ENCODE data around the gene CCDC148.

- TF ChIP-seq CTCF (IDR thresholded peaks at IDR 0.05; ENCODE audit: extremely low read depth in 1 of 2, insufficient read depth in 1 of 2, low read depth in 1 of 2, low read length in 2 of 2): no peak
- no peak for TF ChIP-seq POLR2A (IDR thresholded peaks at IDR 0.05; ENCODE audit: low read depth, low read length)
- no peak for TF ChIP-seq EZH2 (IDR thresholded peaks at IDR 0.05; ENCODE audit: borderline replicate concordance, low read depth, low read length, severe bottlenecking)
- no peak for TF ChIP-seq GATA2 (IDR thresholded peaks at IDR 0.05; ENCODE audit: insufficient read depth, insufficient read length, low read depth, low read length)
Measured at GRCh38 chr2:158491072-158491471, 34.5 kb upstream of the CCDC148 start.

All from endothelial cell of umbilical vein (primary cell).